CD4-positive, alpha-beta memory T cell (primary cell): ENCODE measurements around the gene C2CD5. TPM values are rescaled to one million over a fixed set of nuclear protein-coding genes. Genes with fewer than 3 reads are reported as not detected.
A peak's percentile ranks its signal among the peaks of the same experiment; 100 is the strongest.
"Not testable (repeated sequence)": the region's sequence is repeated elsewhere in the genome, so short reads cannot be mapped to it uniquely, and the experiment has no call there.

Experiments
- CTCF ChIA-PET: fragments of 350-600 bp; sonication (Branson Sonifier 250); formaldehyde crosslinking; loops from one replicate; lab custom pipeline; 2021; ENCODE audit warnings: inconsistent platforms; ENCODE audit not compliant: partially characterized antibody; lab: Charles Lee
- POLR2A ChIA-PET: fragments of 350-600 bp; sonication (Branson Sonifier 250); formaldehyde crosslinking; loops from one replicate; lab custom pipeline; 2021; ENCODE audit not compliant: partially characterized antibody; lab: Charles Lee
- DNase-seq, 5 donors: peaks; one replicate each; pipeline versions ENCODE4 v3.0.0 to v3.0.0-alpha.2; 2020 to 2022; ENCODE audit warnings: mixed read lengths in 1 of 5
- H3K27ac ChIP-seq: one replicate; pipeline ENCODE4 v1.7.0; 2013; ENCODE audit warnings: low read depth, low read length
- H3K27me3 ChIP-seq: 2 replicates; pipeline ENCODE4 v1.7.0; 2013; ENCODE audit warnings: mild to moderate bottlenecking, low read length, moderate library complexity; ENCODE audit not compliant: insufficient read depth
- H3K36me3 ChIP-seq: 2 replicates; pipeline ENCODE4 v1.7.0; 2013; ENCODE audit warnings: mild to moderate bottlenecking, low read length, moderate library complexity; ENCODE audit not compliant: insufficient read depth
- H3K4me1 ChIP-seq: 2 replicates; pipeline ENCODE4 v1.7.0; 2013; ENCODE audit warnings: mild to moderate bottlenecking, low read length, moderate library complexity; ENCODE audit not compliant: insufficient read depth
- H3K4me3 ChIP-seq, 2 donors: one replicate each; pipeline ENCODE4 v1.7.0; 2013; ENCODE audit warnings: low read length in 2 of 2, mild to moderate bottlenecking in 1 of 2
- H3K9me3 ChIP-seq, 2 donors: one replicate each; pipeline ENCODE4 v1.7.0; 2013; ENCODE audit warnings: low read length in 2 of 2, control low read depth in 1 of 2; ENCODE audit not compliant: control insufficient read depth in 1 of 2
- H3K27ac Mint-ChIP-seq, 7 donors: one replicate each; pipeline ENCODE4 v1.8.0; 2020 to 2021; ENCODE audit warnings: mixed read lengths in 7 of 7, mild to moderate bottlenecking in 6 of 7, inconsistent platforms in 3 of 7, moderate library complexity in 3 of 7
- H3K27me3 Mint-ChIP-seq, 2 donors: one replicate each; pipeline ENCODE4 v1.8.0; 2020 to 2021; ENCODE audit warnings: mixed read lengths in 2 of 2
- H3K36me3 Mint-ChIP-seq, 2 donors: one replicate each; pipeline ENCODE4 v1.8.0; 2020 to 2021; ENCODE audit warnings: mixed read lengths in 2 of 2, inconsistent platforms in 1 of 2, mild to moderate bottlenecking in 1 of 2
- H3K4me1 Mint-ChIP-seq, 4 donors: one replicate each; pipeline ENCODE4 v1.8.0; 2020 to 2021; ENCODE audit warnings: mixed read lengths in 4 of 4, mild to moderate bottlenecking in 1 of 4
- H3K4me3 Mint-ChIP-seq, 8 donors: one replicate each; pipeline ENCODE4 v1.8.0; 2020 to 2021; ENCODE audit warnings: mixed read lengths in 8 of 8, mild to moderate bottlenecking in 7 of 8, moderate library complexity in 6 of 8, inconsistent platforms in 3 of 8
- H3K9me3 Mint-ChIP-seq, 8 donors: one replicate each; pipeline ENCODE4 v1.8.0; 2020 to 2021; ENCODE audit warnings: mixed read lengths in 8 of 8, mild to moderate bottlenecking in 5 of 8, inconsistent platforms in 3 of 8, moderate library complexity in 1 of 8
- intact Hi-C: fragments of 100-400 bp; cut with micrococcal nuclease; formaldehyde crosslinking; loops from one replicate; pipeline ENCODE4 v1.15.1; 2023
- polyA plus RNA-seq, 2 donors: library from polyadenylated mRNA; unstranded; fragments of 300-500 nt; fragmentation: Illumina TruSeq; gene quantifications; one replicate each; pipeline ENCODE4 v1.2.3, GENCODE V29; 2021
- total RNA-seq, 2 experiments: library from RNA; stranded (reverse); gene quantifications; one replicate each; pipeline ENCODE4 v1.2.3, GENCODE V29; 2021

The C2CD5 gene
- total and polyA plus RNA-seq, 4 experiments from 2014 or later = 12.8 to 59.8 (median 41.4) TPM

GRCh38 chr12:22500100-22500499 is 44.2 kb downstream of the C2CD5 start:
- Mint-ChIP-seq H3K4me3 (no peak overlapping the region), H3K4me1 (peaks cover 0 to 3% (median 2%) of the 10 kb centered on the region in 4 donors), H3K27me3 (no peaks in the 10 kb centered on the region), H3K36me3 (peaks cover 19 to 45% of the 10 kb centered on the region in 2 donors), H3K9me3 (no peaks in the 10 kb centered on the region), H3K27ac (peak overlapping the region in 1 of 7 donors; percentile 42)
- no peak overlapping the region for H3K4me3 ChIP-seq
- H3K4me1 ChIP-seq = no peaks in the 10 kb centered on the region
- H3K36me3 ChIP-seq = no peaks in the 10 kb centered on the region
- no peaks in the 10 kb centered on the region for H3K9me3 ChIP-seq
- ChIA-PET CTCF (no interaction called here), POLR2A (interaction anchor here (0.5 kb wide), 1 partner anchor 41 kb away, joined by 3 read pairs; no protein-coding TSS in a partner anchor)
- no peak overlapping the region for H3K27ac ChIP-seq
- intact Hi-C loops = no loop called here
- H3K27me3 ChIP-seq = no peaks in the 10 kb centered on the region
- no peak for DNase-seq

- DNase-seq = no peak
- Histone ChIP-seq H3K27ac (no peak overlapping the region), H3K36me3 (no peaks in the 10 kb centered on the region), H3K9me3 (no peaks in the 10 kb centered on the region), H3K4me1 (no peaks in the 10 kb centered on the region), H3K27me3 (no peaks in the 10 kb centered on the region), H3K4me3 (no peak overlapping the region)
- ChIA-PET POLR2A (no interaction called here), CTCF (no interaction called here)
- H3K4me1 Mint-ChIP-seq = peaks cover 0 to 3% (median 2%) of the 10 kb centered on the region in 4 donors
- no peaks in the 10 kb centered on the region for H3K9me3 Mint-ChIP-seq
- H3K36me3 Mint-ChIP-seq = peaks cover 19 to 42% of the 10 kb centered on the region in 2 donors
- no peaks in the 10 kb centered on the region for H3K27me3 Mint-ChIP-seq
- H3K4me3 Mint-ChIP-seq = no peak overlapping the region
- peak overlapping the region in 1 of 7 donors; percentile 42 for H3K27ac Mint-ChIP-seq
- intact Hi-C loops = no loop called here
These were observed 44.9 kb downstream of the C2CD5 start for GRCh38 chr12:22499445-22499844.

GRCh38 chr12:22494319-22494718 is 50.0 kb downstream of the C2CD5 start:
- Mint-ChIP-seq H3K36me3 (peaks cover 33 to 43% of the 10 kb centered on the region in 2 donors), H3K4me1 (peaks cover 0 to 2% (median under 1%) of the 10 kb centered on the region in 4 donors)
- POLR2A ChIA-PET = no interaction called here

GRCh38 chr12:22491034-22491433 is 53.3 kb downstream of the C2CD5 start:
- H3K36me3 Mint-ChIP-seq = peaks cover 45 to 48% of the 10 kb centered on the region in 2 donors
- Histone ChIP-seq H3K36me3 (peaks cover 16% of the 10 kb centered on the region), H3K27ac (no peak overlapping the region), H3K4me3 (no peak overlapping the region), H3K4me1 (no peaks in the 10 kb centered on the region), H3K9me3 (no peaks in the 10 kb centered on the region), H3K27me3 (no peaks in the 10 kb centered on the region)
- H3K4me3 Mint-ChIP-seq = no peak overlapping the region
- no peak for DNase-seq
- ChIA-PET POLR2A (no interaction called here), CTCF (no interaction called here)
- H3K9me3 Mint-ChIP-seq = peaks cover 0 to 2% (median 0%) of the 10 kb centered on the region in 8 donors
- H3K27ac Mint-ChIP-seq = no peak overlapping the region
- intact Hi-C loops = no loop called here
- H3K4me1 Mint-ChIP-seq = peaks cover 0 to 1% (median 0%) of the 10 kb centered on the region in 4 donors
- no peaks in the 10 kb centered on the region for H3K27me3 Mint-ChIP-seq

More at GRCh38 chr12:22494319-22494718, 50.0 kb downstream of the C2CD5 start:
- H3K27me3 ChIP-seq = no peaks in the 10 kb centered on the region
- H3K9me3 ChIP-seq = no peaks in the 10 kb centered on the region
- Mint-ChIP-seq H3K9me3 (peaks cover 0 to 1% (median 0%) of the 10 kb centered on the region in 8 donors), H3K27me3 (no peaks in the 10 kb centered on the region), H3K27ac (no peak overlapping the region), H3K4me3 (no peak overlapping the region)
- H3K36me3 ChIP-seq = peaks cover 8% of the 10 kb centered on the region
- H3K4me1 ChIP-seq = no peaks in the 10 kb centered on the region
- H3K4me3 ChIP-seq = no peak overlapping the region
- intact Hi-C loops = no loop called here
- H3K27ac ChIP-seq = no peak overlapping the region
- CTCF ChIA-PET = interaction anchor here (0.6 kb wide), 1 partner anchor 514 kb away, joined by 3 read pairs; no protein-coding TSS in a partner anchor
- no peak for DNase-seq

- H3K4me1 Mint-ChIP-seq = peaks cover 0 to 1% (median 0%) of the 10 kb centered on the region in 4 donors
- no peaks in the 10 kb centered on the region for H3K27me3 ChIP-seq
- intact Hi-C loops = no loop called here
- no peak overlapping the region for H3K27ac ChIP-seq
- no peak for DNase-seq
- CTCF ChIA-PET = no interaction called here
- H3K36me3 ChIP-seq = peaks cover 28% of the 10 kb centered on the region
- H3K4me1 ChIP-seq = no peaks in the 10 kb centered on the region
- POLR2A ChIA-PET = no interaction called here
- no peaks in the 10 kb centered on the region for H3K9me3 ChIP-seq
- H3K4me3 Mint-ChIP-seq = no peak overlapping the region
- no peaks in the 10 kb centered on the region for H3K27me3 Mint-ChIP-seq
- no peak overlapping the region for H3K27ac Mint-ChIP-seq
- peaks cover 54 to 56% of the 10 kb centered on the region in 2 donors for H3K36me3 Mint-ChIP-seq
- H3K4me3 ChIP-seq = no peak overlapping the region
- H3K9me3 Mint-ChIP-seq = peaks cover 0 to 2% (median 0%) of the 10 kb centered on the region in 8 donors
These were observed 55.9 kb downstream of the C2CD5 start for GRCh38 chr12:22488478-22488877.

- peaks cover 32% of the 10 kb centered on the region for H3K36me3 ChIP-seq
- H3K4me3 Mint-ChIP-seq, intact Hi-C loops, CTCF ChIA-PET, H3K4me1 ChIP-seq, H3K9me3 ChIP-seq, POLR2A ChIA-PET, H3K4me3 ChIP-seq, H3K4me1 Mint-ChIP-seq, H3K27ac ChIP-seq, H3K27me3 ChIP-seq, H3K27me3 Mint-ChIP-seq, H3K9me3 Mint-ChIP-seq, DNase-seq, H3K27ac Mint-ChIP-seq: not testable (repeated sequence)
- peaks cover 53 to 57% of the 10 kb centered on the region in 2 donors for H3K36me3 Mint-ChIP-seq
These were observed 56.7 kb downstream of the C2CD5 start for GRCh38 chr12:22487683-22488082.

- Histone ChIP-seq H3K27me3 (no peaks in the 10 kb centered on the region), H3K4me3 (no peak overlapping the region), H3K36me3 (peaks cover 25% of the 10 kb centered on the region), H3K9me3 (no peaks in the 10 kb centered on the region), H3K4me1 (no peaks in the 10 kb centered on the region), H3K27ac (no peak overlapping the region)
- peaks cover 30 to 48% of the 10 kb centered on the region in 2 donors for H3K36me3 Mint-ChIP-seq
- H3K27me3 Mint-ChIP-seq = no peaks in the 10 kb centered on the region
- H3K4me1 Mint-ChIP-seq = peaks cover 5 to 15% (median 11%) of the 10 kb centered on the region in 4 donors
- DNase-seq = no peak
- no peak overlapping the region for H3K4me3 Mint-ChIP-seq
- POLR2A ChIA-PET = no interaction called here
- CTCF ChIA-PET = interaction anchor here (0.6 to 1.2 kb wide), 3 partner anchors 17 to 191 kb away, joined by 3 to 4 read pairs (median 3); no protein-coding TSS in a partner anchor
- intact Hi-C loops = no loop called here
- peak overlapping the region in 1 of 7 donors; percentile 74 for H3K27ac Mint-ChIP-seq
- no peaks in the 10 kb centered on the region for H3K9me3 Mint-ChIP-seq
These were observed 62.7 kb downstream of the C2CD5 start for GRCh38 chr12:22481547-22482104.
